GM10266 (cell line): ENCODE measurements around the gene RABGAP1.

Source experiments
- DNase-seq: peaks from one replicate; pipeline ENCODE4 v3.0.0; 2012; ENCODE audit errors: extremely low spot score
- CTCF ChIP-seq: IDR thresholded peaks from 2 replicates; pipeline ENCODE4 v1.5.1; 2012; ENCODE audit warnings: mild to moderate bottlenecking, low read depth; ENCODE audit not compliant: control insufficient read depth, insufficient read depth; ENCODE audit errors: missing control alignments

RABGAP1 gene

GRCh38 chr9:123128591-123128990, 187.8 kb downstream of the RABGAP1 start:
- TF ChIP-seq CTCF = no peak
- DNase-seq = no peak

GRCh38 chr9:123129423-123129822, 188.6 kb downstream of the RABGAP1 start:
- no peak for TF ChIP-seq CTCF
- no peak for DNase-seq

- TF ChIP-seq CTCF = no peak
- DNase-seq = no peak
Observed at GRCh38 chr9:123131258-123131657, 190.4 kb downstream of the RABGAP1 start.

- no peak for DNase-seq
- TF ChIP-seq CTCF = no peak
Observed at GRCh38 chr9:123131993-123132392, 191.2 kb downstream of the RABGAP1 start.

- DNase-seq = no peak
- no peak for TF ChIP-seq CTCF
Observed at GRCh38 chr9:123132696-123133095, 191.9 kb downstream of the RABGAP1 start.

GRCh38 chr9:123135430-123135829, 194.6 kb downstream of the RABGAP1 start:
- DNase-seq = no peak
- TF ChIP-seq CTCF = no peak

- DNase-seq = no peak
- no peak for TF ChIP-seq CTCF
Observed at GRCh38 chr9:123138163-123138562, 197.3 kb downstream of the RABGAP1 start.
